ENCODE measurements around the gene BTN3A1. TPM values are rescaled to one million over a fixed set of nuclear protein-coding genes. Genes with fewer than 3 reads are reported as not detected.
"Not testable (repeated sequence)": the region's sequence is repeated elsewhere in the genome, so short reads cannot be mapped to it uniquely, and the experiment has no call there.

The BTN3A1 gene
- total RNA-seq, 2 donors from 2014 or later, result 1.9 to 2.0 TPM

DNA sequence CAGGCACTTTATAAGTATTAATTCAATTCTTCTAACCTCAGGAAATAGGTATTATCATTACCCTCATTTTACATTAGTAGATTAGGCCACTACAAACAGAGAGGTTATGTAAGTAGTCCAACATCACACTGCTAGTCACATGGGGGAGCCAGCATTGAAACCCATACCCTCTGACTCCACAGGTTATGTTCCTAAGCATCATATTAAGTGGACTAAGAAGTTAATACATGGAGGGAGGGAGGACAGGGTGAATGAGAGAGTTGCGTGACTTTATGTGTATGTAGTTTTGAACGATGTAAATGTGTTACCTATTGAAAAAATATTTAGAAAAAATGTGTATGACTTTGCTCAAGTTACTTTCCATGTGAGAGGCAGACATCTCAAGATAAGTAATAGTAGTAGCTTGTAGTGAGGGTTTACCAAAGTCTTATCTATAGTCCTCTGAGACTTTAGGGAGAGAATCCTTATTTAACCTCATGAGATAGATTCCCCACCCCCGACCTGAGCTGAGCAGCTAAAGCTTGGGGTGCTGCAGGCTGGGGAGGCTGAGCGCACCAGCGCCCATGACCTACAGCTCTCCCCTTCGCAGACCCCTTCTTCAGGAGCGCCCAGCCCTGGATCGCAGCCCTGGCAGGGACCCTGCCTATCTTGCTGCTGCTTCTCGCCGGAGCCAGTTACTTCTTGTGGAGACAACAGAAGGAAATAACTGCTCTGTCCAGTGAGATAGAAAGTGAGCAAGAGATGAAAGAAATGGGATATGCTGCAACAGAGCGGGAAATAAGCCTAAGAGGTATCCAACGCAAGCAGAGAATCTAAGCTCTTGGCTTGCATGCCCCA is 29.5 kb upstream of the BTN3A1 start:
- no peak for DNase-seq
- TF ChIP-seq CTCF (conservative IDR thresholded peaks at IDR 0.05), result no peak
- Histone ChIP-seq H3K36me3 (ENCODE audit: control insufficient read depth, insufficient read depth, low read length) (no peaks in the 10 kb centered on the region), H3K9ac (ENCODE audit: extremely low read depth, low read length, poor library complexity, severe bottlenecking) (no peak overlapping the region), H3K9me3 (ENCODE audit: control insufficient read depth, low read length) (no peaks in the 10 kb centered on the region), H3K27me3 (ENCODE audit: control insufficient read depth, insufficient read depth, low read length, poor library complexity, severe bottlenecking) (peaks cover 18% of the 10 kb centered on the region), H3K4me3 (ENCODE audit: low read length) (no peak overlapping the region), H3K27ac (ENCODE audit: low read depth, low read length) (no peak overlapping the region), H3K4me1 (ENCODE audit: control insufficient read depth, insufficient read depth, low read length) (peaks cover 3% of the 10 kb centered on the region)
- Mint-ChIP-seq H3K36me3 (ENCODE audit: low read depth) (no peaks in the 10 kb centered on the region), H3K4me1 (peaks cover 11% of the 10 kb centered on the region), H3K4me3 (no peak overlapping the region), H3K9me3 (no peaks in the 10 kb centered on the region), H3K27ac (no peak overlapping the region), H3K27me3 (ENCODE audit: insufficient read depth) (peaks cover 17% of the 10 kb centered on the region)
- 65 to 80% methylated on average over 5 to 12 of the region's 12 CpGs for WGBS, 2 experiments (ENCODE audit: insufficient coverage in 1 of 2, insufficient read length in 1 of 2)

DNA sequence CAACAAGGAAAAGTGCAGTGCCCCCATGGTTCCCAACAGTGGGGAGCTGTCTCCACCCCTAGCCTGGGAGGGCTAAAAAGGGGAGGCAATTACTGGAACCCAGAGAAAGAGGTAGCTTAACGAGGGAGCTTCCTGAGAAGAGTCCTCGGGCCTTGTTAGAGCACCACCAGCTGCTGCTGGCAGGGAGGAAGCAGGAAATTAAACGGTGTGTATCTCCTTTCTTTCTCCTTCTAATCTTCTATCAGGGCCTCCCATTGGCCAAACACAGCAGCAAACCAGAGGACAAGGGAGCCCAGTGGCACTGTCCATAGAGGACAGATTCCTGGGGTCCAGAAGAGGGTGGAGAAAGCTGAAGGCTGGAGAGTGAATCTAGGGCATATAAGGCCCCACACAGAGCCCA is 26.8 kb upstream of the BTN3A1 start:
- TF ChIP-seq CTCF (conservative IDR thresholded peaks at IDR 0.05), result no peak
- Mint-ChIP-seq H3K9me3 (no peaks in the 10 kb centered on the region), H3K4me1 (peaks cover 33% of the 10 kb centered on the region), H3K4me3 (no peak overlapping the region), H3K27ac (no peak overlapping the region), H3K36me3 (ENCODE audit: low read depth) (no peaks in the 10 kb centered on the region), H3K27me3 (ENCODE audit: insufficient read depth) (peaks cover 8% of the 10 kb centered on the region)
- WGBS, 2 experiments (ENCODE audit: insufficient coverage in 1 of 2, insufficient read length in 1 of 2), result 52% methylated on average over 2 to 3 of the region's 3 CpGs
- H3K27me3 ChIP-seq (ENCODE audit: control insufficient read depth, insufficient read depth, low read length, poor library complexity, severe bottlenecking), result peaks cover 14% of the 10 kb centered on the region
- no peaks in the 10 kb centered on the region for H3K9me3 ChIP-seq (ENCODE audit: control insufficient read depth, low read length)
- no peak overlapping the region for H3K27ac ChIP-seq (ENCODE audit: low read depth, low read length)
- H3K4me3 ChIP-seq (ENCODE audit: low read length), result no peak overlapping the region
- H3K36me3 ChIP-seq (ENCODE audit: control insufficient read depth, insufficient read depth, low read length), result no peaks in the 10 kb centered on the region
- H3K9ac ChIP-seq (ENCODE audit: extremely low read depth, low read length, poor library complexity, severe bottlenecking), result no peak overlapping the region
- DNase-seq, result peak; percentile 55
- peaks cover 8% of the 10 kb centered on the region for H3K4me1 ChIP-seq (ENCODE audit: control insufficient read depth, insufficient read depth, low read length)

DNA sequence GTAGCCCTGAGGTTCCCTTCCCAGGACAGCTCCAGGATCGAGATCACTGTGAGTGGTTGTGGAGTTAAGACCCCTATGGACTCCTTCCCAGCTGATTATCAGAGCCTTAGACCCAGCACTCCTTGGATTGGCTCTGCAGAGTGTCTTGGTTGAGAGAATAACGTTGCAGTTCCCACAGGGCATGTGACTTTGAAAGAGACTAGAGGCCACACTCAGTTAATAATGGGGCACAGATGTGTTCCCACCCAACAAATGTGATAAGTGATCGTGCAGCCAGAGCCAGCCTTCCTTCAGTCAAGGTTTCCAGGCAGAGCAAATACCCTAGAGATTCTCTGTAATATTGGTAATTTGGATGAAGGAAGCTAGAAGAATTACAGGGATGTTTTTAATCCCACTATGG is 24.4 kb upstream of the BTN3A1 start:
- Mint-ChIP-seq H3K27ac (no peak overlapping the region), H3K9me3 (no peaks in the 10 kb centered on the region), H3K4me1 (peaks cover 37% of the 10 kb centered on the region), H3K27me3 (ENCODE audit: insufficient read depth) (peaks cover 11% of the 10 kb centered on the region), H3K36me3 (ENCODE audit: low read depth) (no peaks in the 10 kb centered on the region), H3K4me3 (no peak overlapping the region)
- H3K27ac ChIP-seq (ENCODE audit: low read depth, low read length), result no peak overlapping the region
- no peak for DNase-seq
- H3K4me3 ChIP-seq (ENCODE audit: low read length), result no peak overlapping the region
- no peaks in the 10 kb centered on the region for H3K36me3 ChIP-seq (ENCODE audit: control insufficient read depth, insufficient read depth, low read length)
- H3K9me3 ChIP-seq (ENCODE audit: control insufficient read depth, low read length), result no peaks in the 10 kb centered on the region
- 80 to 90% methylated on average over 1 to 3 of the region's 3 CpGs for WGBS, 2 experiments (ENCODE audit: insufficient coverage in 1 of 2, insufficient read length in 1 of 2)
- TF ChIP-seq CTCF (conservative IDR thresholded peaks at IDR 0.05), result no peak
- H3K4me1 ChIP-seq (ENCODE audit: control insufficient read depth, insufficient read depth, low read length), result peaks cover 6% of the 10 kb centered on the region
- peaks cover 24% of the 10 kb centered on the region for H3K27me3 ChIP-seq (ENCODE audit: control insufficient read depth, insufficient read depth, low read length, poor library complexity, severe bottlenecking)
- H3K9ac ChIP-seq (ENCODE audit: extremely low read depth, low read length, poor library complexity, severe bottlenecking), result no peak overlapping the region

DNA sequence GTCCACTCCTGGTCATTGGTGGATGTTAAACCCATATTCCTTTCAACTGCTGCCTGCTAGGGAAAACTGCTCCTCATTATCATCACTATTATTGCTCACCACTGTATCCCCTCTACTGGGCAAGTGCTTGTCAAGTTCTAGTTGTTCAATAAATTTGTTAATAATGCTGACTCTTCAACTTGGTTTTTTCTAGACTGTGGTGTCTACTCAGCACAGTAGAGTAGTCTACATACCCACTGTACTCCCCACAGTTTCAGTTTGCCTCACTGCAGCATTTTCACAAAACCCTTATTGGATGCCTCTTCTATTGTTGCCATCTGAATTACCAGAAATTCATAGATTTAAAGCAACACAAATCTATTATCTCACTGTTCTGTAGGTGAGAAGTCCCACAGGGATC is 23.9 kb upstream of the BTN3A1 start:
- H3K36me3 ChIP-seq (ENCODE audit: control insufficient read depth, insufficient read depth, low read length); H3K9ac ChIP-seq (ENCODE audit: extremely low read depth, low read length, poor library complexity, severe bottlenecking); H3K4me3 Mint-ChIP-seq; H3K27ac Mint-ChIP-seq; H3K9me3 ChIP-seq (ENCODE audit: control insufficient read depth, low read length); H3K4me1 ChIP-seq (ENCODE audit: control insufficient read depth, insufficient read depth, low read length); H3K27ac ChIP-seq (ENCODE audit: low read depth, low read length); DNase-seq; H3K36me3 Mint-ChIP-seq (ENCODE audit: low read depth); H3K9me3 Mint-ChIP-seq; H3K4me3 ChIP-seq (ENCODE audit: low read length): not testable (repeated sequence)
- H3K27me3 ChIP-seq (ENCODE audit: control insufficient read depth, insufficient read depth, low read length, poor library complexity, severe bottlenecking), result peaks cover 24% of the 10 kb centered on the region
- H3K4me1 Mint-ChIP-seq, result peaks cover 37% of the 10 kb centered on the region
- peaks cover 11% of the 10 kb centered on the region for H3K27me3 Mint-ChIP-seq (ENCODE audit: insufficient read depth)

Data from endodermal cell (in vitro differentiated cells).